SU-DHL-6 (cell line): ENCODE measurements around the gene UCN2.

Source experiments
- H2AFZ ChIP-seq: fragments of 200-600 bp; sonication (generic); 2 replicates; pipeline ENCODE4 v1.6.1; 2014; ENCODE audit warnings: low read depth, mild to moderate bottlenecking, moderate library complexity, mixed read lengths, antibody characterized with exemption, low read length; ENCODE audit not compliant: severe bottlenecking
- H3F3A ChIP-seq: fragments of 200-600 bp; shearing (Covaris generic); 2 replicates; pipeline ENCODE4 v1.6.0; 2016; ENCODE audit warnings: antibody characterized with exemption, mild to moderate bottlenecking; ENCODE audit not compliant: insufficient read depth
- H3K27ac ChIP-seq: fragments of 200-600 bp; sonication (generic); 2 replicates; pipeline ENCODE4 v1.5.1; 2016; ENCODE audit warnings: low read depth, mild to moderate bottlenecking, low read length, moderate library complexity, mixed read lengths
- H3K27me3 ChIP-seq: fragments of 200-600 bp; sonication (generic), shearing (Covaris generic); 2 replicates; pipeline ENCODE4 v1.6.0; 2014; ENCODE audit warnings: mild to moderate bottlenecking, low read length
- H3K36me3 ChIP-seq: fragments of 200-600 bp; sonication (generic); 2 replicates; pipeline ENCODE4 v1.6.1; 2014; ENCODE audit warnings: mild to moderate bottlenecking, low read length, mixed read lengths
- H3K4me2 ChIP-seq: fragments of 300-600, 200-600 bp; shearing (Covaris generic), sonication (generic); 2 replicates; pipeline ENCODE4 v1.6.0; 2014; ENCODE audit warnings: low read length, low read depth, mild to moderate bottlenecking; ENCODE audit not compliant: poor library complexity, severe bottlenecking
- H3K4me3 ChIP-seq: fragments of 200-600 bp; sonication (generic); 2 replicates; pipeline ENCODE4 v1.5.1; 2014; ENCODE audit warnings: antibody characterized with exemption, low read length, mild to moderate bottlenecking, mixed read lengths; ENCODE audit not compliant: insufficient read depth, poor library complexity, severe bottlenecking
- H3K79me2 ChIP-seq: fragments of 200-600 bp; sonication (generic); 2 replicates; pipeline ENCODE4 v1.6.1; 2014; ENCODE audit warnings: mild to moderate bottlenecking, low read length, moderate library complexity; ENCODE audit not compliant: insufficient read depth
- H3K9ac ChIP-seq: fragments of 200-600 bp; sonication (generic); 2 replicates; pipeline ENCODE4 v1.7.0; 2014; ENCODE audit warnings: mild to moderate bottlenecking, low read length
- H3K9me2 ChIP-seq: fragments of 200-600 bp; sonication (generic); replicated peaks from 2 replicates; pipeline ENCODE4 v1.6.1; 2014; ENCODE audit warnings: low read length; ENCODE audit not compliant: insufficient read depth
- H3K9me3 ChIP-seq: fragments of 200-600 bp; sonication (generic); 2 replicates; pipeline ENCODE4 v1.6.1; 2014; ENCODE audit warnings: low read length, mixed read lengths; ENCODE audit not compliant: insufficient read depth
- H4K20me1 ChIP-seq: fragments of 200-600 bp; sonication (generic); 2 replicates; pipeline ENCODE4 v1.6.1; 2014; ENCODE audit warnings: low read depth, mild to moderate bottlenecking, antibody characterized with exemption, low read length, moderate library complexity, mixed read lengths
- EZH2phosphoT487 ChIP-seq: fragments of 200-600 bp; sonication (generic), shearing (Covaris generic); conservative IDR thresholded peaks from 2 replicates; pipeline ENCODE4 v1.6.1; 2018; ENCODE audit warnings: mild to moderate bottlenecking, antibody characterized with exemption, low read length, moderate library complexity, mixed read lengths
- TF ChIP-seq, protein P1 (sequence below): fragments of 200-600 bp; sonication (generic); IDR thresholded peaks from one replicate; pipeline ENCODE4 v1.5.1; 2017; ENCODE audit warnings: antibody characterized with exemption, mild to moderate bottlenecking, low read length, moderate library complexity; ENCODE audit not compliant: insufficient read depth, poor library complexity, severe bottlenecking

The UCN2 gene

DNA sequence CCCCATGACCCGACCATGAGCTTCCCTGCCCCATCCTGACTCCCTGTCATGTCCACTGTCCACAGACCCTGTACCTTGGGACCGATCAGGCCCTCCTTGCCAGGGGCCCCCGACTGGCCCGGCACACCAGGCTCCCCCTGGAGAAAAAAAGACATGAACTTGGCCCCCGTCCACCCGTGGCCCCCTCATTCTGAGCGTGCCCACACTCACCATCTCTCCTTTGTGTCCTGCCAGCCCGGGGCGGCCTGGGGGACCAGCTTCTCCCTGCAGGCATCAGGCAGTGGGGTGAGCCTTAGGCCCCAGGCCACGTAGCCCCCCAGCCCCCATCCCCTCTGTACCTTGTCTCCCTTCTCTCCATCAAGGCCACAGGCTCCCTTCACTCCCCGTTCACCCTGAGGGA lies 3.9 kb upstream of the UCN2 start:
- TF ChIP-seq, protein P1, sequence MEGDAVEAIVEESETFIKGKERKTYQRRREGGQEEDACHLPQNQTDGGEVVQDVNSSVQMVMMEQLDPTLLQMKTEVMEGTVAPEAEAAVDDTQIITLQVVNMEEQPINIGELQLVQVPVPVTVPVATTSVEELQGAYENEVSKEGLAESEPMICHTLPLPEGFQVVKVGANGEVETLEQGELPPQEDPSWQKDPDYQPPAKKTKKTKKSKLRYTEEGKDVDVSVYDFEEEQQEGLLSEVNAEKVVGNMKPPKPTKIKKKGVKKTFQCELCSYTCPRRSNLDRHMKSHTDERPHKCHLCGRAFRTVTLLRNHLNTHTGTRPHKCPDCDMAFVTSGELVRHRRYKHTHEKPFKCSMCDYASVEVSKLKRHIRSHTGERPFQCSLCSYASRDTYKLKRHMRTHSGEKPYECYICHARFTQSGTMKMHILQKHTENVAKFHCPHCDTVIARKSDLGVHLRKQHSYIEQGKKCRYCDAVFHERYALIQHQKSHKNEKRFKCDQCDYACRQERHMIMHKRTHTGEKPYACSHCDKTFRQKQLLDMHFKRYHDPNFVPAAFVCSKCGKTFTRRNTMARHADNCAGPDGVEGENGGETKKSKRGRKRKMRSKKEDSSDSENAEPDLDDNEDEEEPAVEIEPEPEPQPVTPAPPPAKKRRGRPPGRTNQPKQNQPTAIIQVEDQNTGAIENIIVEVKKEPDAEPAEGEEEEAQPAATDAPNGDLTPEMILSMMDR, result no peak
- no peak for TF ChIP-seq EZH2phosphoT487
- H3K4me3 ChIP-seq, result no peak overlapping the region
- H3K79me2 ChIP-seq, result no peaks in the 10 kb centered on the region
- no peak overlapping the region for H3K4me2 ChIP-seq
- H3K9me2 ChIP-seq, result no peaks in the 10 kb centered on the region
- no peaks in the 10 kb centered on the region for H3K9me3 ChIP-seq
- no peaks in the 10 kb centered on the region for H3F3A ChIP-seq
- H2AFZ ChIP-seq, result no peak overlapping the region
- no peaks in the 10 kb centered on the region for H4K20me1 ChIP-seq
- H3K27ac ChIP-seq, result no peak overlapping the region
- no peaks in the 10 kb centered on the region for H3K27me3 ChIP-seq
- no peaks in the 10 kb centered on the region for H3K36me3 ChIP-seq
- H3K9ac ChIP-seq, result no peak overlapping the region

- no peak for TF ChIP-seq EZH2phosphoT487
- TF ChIP-seq, protein P1, result no peak
- H3K9me2 ChIP-seq, result no peaks in the 10 kb centered on the region
- H3K4me3 ChIP-seq, result no peak overlapping the region
- H3K79me2 ChIP-seq, result no peaks in the 10 kb centered on the region
- H3K9me3 ChIP-seq, result no peaks in the 10 kb centered on the region
- no peaks in the 10 kb centered on the region for H4K20me1 ChIP-seq
- H3K27me3 ChIP-seq, result no peaks in the 10 kb centered on the region
- no peaks in the 10 kb centered on the region for H3F3A ChIP-seq
- no peak overlapping the region for H3K9ac ChIP-seq
- no peak overlapping the region for H3K27ac ChIP-seq
- no peak overlapping the region for H2AFZ ChIP-seq
- H3K4me2 ChIP-seq, result no peak overlapping the region
- H3K36me3 ChIP-seq, result no peaks in the 10 kb centered on the region
Observed at GRCh38 chr3:48567090-48567489, 3.5 kb upstream of the UCN2 start.

- no peak overlapping the region for H2AFZ ChIP-seq
- no peaks in the 10 kb centered on the region for H3K9me3 ChIP-seq
- no peaks in the 10 kb centered on the region for H3K79me2 ChIP-seq
- no peaks in the 10 kb centered on the region for H3K36me3 ChIP-seq
- H3K9ac ChIP-seq, result no peak overlapping the region
- H3K4me2 ChIP-seq, result no peak overlapping the region
- H3K4me3 ChIP-seq, result no peak overlapping the region
- no peaks in the 10 kb centered on the region for H3F3A ChIP-seq
- no peaks in the 10 kb centered on the region for H4K20me1 ChIP-seq
- H3K27ac ChIP-seq, result no peak overlapping the region
- no peaks in the 10 kb centered on the region for H3K27me3 ChIP-seq
- no peak for TF ChIP-seq EZH2phosphoT487
- TF ChIP-seq, protein P1, result no peak
- no peaks in the 10 kb centered on the region for H3K9me2 ChIP-seq
Observed at GRCh38 chr3:48566401-48566760, 2.8 kb upstream of the UCN2 start.
